ENCODE measurements around the gene SKAP1.

GRCh38 chr17:48373883-48374282 lies 56.1 kb downstream of the SKAP1 start:
- no peak for TF ChIP-seq CTCF (conservative IDR thresholded peaks at IDR 0.05)
- TF ChIP-seq ZFX (IDR thresholded peaks at IDR 0.05): no peak

All from C4-2B (cell line).